Endometrial microvascular endothelial cells (primary cell): ENCODE results near the gene TMEM255B. TPM values are rescaled to one million over a fixed set of nuclear protein-coding genes. Genes with fewer than 3 reads are reported as not detected.
"Not testable (repeated sequence)": the region's sequence is repeated elsewhere in the genome, so short reads cannot be mapped to it uniquely, and the experiment has no call there.

Experiments used
- in situ Hi-C: cut with HindIII; loops from 2 replicates; pipeline ENCODE4 v1.10.0; 2017; ENCODE audit warnings: low sequenced_read_pairs, low pct_unique_long_range_greater_than_20kb; ENCODE audit errors: inconsistent ontology term
- total RNA-seq: library from RNA; depleted of rRNA; stranded (reverse); fragments of >200 nt; gene quantifications from one replicate; pipeline ENCODE4 v1.2.3, GENCODE V29; 2015; ENCODE audit errors: inconsistent ontology term

Gene TMEM255B
- total RNA-seq, 1 donor from 2014 or later: 31.3 TPM

DNA sequence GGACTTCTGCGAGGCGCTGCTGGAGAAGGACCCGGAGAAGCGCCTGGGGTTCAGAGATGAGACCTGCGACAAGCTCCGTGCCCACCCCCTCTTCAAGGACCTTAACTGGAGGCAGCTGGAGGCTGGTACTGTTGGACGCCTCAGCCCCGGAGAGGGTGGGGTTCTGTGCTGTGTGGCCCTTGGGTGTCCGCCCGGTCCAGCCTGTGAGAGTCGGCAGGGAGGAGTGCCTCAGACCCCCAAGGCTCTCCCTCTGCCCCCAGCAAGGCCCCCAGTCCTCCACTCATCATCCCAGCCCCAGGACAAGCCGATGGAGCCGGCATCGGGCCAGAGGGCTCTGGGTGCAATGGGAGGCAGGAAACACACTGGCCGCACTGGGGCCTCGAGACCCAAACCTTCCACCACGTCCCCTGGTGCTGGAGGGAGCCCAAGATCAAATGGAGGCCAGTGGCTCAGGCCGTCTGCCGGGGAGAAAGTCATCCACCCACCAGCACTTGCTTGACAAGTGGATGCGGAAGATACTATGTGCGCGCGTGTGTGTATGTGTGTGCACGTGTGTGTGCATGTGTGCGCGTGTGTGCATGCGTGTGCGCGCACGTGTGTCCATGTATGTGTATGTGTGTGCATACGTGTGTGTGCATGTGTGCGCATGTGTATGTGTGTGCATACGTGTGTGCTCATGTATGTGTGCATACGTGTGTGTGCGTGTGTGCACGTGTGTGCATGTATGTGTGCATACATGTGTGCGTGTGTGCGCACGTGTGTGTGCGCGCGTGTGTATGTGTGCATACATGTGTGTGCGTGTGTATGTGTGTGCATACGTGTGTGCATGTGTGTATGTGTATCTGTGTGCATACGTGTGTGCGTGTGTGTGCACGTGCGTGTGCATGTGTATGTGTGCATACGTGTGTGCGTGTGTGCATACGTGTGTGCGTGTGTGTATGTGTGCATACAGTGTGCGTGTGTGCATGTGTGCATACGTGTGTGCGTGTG, 25.8 kb upstream of the TMEM255B start:
- in situ Hi-C loops: no loop called here

DNA sequence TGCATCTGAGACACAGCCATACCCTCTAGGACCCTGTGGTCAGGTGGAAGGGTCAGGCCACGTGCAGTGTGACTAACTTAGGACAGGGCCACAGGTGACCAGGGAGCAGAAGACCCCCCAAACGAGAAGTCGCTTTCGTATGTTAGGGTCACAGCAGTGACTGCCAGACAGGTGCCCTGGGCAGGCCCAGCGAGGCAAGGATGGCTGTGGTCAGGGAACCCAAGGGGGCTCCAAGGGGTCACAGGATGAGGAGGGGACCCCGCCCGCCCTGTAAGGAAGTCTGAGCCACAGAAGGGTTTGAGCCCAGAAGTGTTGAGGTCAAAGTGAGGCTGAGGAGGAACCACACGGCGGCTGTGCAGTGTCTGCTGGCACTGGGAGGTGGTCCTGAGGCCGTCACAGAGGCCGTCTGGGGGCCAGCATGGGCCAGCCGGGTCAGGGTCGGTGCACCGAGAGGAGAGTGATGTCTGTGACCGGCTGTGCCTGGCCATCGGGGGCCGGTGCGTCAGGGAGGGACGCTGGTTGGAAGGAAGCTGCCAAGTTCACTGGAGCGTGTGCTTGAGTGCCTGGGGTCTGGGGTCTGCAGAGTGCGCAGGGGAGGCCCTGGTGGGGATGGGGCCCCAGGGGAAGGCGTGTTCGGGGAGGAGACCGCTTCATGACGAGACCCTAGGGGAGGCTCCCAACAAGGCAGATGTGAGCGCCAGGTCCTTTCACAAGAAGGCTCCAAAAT, 24.8 kb upstream of the TMEM255B start:
- in situ Hi-C loops: no loop called here

DNA sequence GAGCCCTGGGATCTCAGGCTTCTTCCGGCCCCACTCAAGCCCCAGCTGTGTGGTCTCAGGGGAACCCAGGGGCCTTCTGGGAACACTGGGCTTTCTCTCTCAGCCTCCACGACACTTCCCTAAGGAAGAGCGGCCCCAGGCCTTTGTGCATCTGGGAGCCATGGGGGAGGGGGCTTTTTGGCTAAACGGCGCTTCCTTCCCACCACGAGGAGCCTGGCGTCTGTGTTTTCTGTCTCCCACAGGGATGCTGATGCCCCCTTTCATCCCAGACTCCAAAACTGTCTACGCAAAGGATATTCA, 24.2 kb upstream of the TMEM255B start:
- in situ Hi-C loops: no loop called here

DNA sequence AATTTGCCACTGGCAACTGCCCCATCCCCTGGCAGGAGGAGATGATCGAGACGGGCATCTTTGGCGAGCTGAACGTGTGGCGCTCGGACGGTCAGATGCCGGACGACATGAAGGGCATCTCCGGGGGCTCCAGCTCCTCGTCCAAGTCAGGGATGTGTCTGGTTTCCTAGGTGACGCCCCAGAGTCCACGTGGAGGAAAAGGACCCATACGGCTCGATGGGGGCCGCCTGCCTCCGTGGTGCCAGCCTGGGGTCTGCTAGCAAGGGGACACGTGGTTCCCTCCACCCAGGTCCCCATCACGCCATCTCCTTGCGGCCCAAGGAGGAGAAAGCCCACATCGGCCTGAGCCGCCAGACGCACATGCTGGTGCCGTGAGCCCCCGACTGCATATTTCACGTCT, 23.8 kb upstream of the TMEM255B start:
- in situ Hi-C loops: no loop called here

DNA sequence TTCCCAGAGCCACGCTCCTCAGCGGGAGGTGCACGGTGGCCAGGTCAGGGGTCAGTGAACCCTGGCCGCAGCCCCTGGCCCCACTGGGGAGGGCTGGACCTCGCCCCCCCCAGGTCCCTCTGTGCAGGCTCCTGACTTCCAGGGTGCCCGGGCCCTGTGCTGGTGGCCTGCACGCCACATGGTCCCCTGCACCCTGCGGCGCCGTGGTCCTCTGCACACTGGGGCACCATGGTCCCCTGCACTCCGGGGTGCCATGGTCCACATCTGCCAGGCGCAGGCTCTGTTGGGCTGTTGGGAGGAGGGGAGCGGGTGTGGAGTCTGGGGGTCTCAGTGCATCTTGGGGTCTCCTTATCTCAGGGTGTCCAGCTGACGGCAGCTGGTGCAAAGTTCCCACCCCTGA, 23.3 kb upstream of the TMEM255B start:
- in situ Hi-C loops: no loop called here

DNA sequence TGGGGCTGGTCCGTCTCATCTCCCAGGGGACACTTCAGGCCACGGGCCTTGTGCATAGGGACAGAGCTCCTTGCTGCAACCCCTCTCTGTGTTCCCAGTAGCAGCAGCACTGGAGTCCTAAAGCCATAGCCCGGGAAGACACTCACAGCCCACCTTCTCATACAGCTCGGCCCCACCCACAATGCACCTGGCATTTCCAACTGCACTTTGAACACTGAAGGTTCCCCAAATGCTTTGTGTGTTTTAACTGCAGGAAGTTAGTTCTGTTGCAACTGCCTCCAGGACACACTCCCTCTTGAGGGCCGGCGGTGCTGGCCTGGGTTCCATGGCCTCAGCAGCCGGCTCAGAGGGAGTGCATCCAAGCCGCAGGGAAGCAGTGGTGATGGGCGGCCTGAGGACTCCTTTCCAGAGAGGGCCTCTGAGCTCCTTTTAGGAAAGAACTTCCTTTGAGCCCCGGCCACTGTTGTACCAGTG, 22.7 kb upstream of the TMEM255B start:
- in situ Hi-C loops: no loop called here

DNA sequence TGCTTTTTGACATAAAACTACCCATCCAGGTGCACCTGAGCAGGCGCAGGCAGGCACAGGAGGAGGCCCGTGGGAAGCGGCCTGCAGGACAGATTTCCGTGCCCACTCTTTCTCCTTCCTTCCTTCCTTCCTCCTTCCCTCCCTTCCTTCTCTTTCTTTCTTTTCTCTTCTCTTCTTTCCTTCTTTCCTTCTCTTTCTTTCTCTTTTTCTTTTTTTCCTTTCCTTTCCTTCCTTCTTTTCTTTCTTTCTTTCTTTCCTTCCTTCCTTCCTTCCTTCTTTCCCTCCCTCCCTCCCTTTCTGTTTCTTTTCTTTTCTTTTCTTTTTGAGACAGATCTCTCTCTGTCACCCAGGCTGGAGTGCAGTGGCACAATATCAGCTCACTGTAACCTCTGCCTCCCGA, 21.2 kb upstream of the TMEM255B start:
- in situ Hi-C loops: no loop called here

DNA sequence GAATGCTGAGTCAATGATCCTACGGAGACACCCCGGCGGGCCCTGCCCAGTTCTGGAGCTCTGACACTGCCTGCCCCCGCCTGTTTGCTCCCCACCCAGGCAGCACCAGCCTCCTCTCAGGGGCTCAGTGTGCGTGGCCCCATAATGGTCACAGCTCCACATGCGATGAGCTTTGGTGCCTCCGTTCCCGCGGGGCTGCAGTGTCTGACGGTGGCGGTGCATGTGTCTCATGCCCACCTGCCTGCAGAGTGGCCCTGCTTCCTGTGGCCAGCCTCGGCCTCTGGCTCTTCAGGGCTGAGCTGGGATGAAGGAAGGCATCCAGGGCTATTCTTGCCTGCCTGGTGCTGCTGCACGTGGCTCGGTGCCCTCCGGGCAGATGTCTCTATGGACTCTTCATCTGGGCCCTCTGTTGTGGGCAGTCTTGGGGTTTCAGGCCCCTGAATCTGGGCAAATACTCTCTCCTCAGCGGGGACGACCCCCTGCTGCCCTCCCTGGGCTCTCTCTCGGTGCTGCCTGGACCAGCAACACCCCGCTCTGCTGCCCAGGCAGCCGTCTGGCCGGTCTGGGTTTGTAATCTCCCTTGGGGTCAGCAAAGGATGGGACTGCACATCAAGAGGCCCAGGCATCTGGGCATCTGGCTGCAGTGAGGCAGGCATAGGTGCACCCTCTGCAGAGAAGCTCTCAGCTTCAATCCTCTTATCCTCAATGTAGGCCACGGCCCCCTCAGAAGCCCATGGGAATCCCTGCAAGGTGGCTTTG, 19.3 kb upstream of the TMEM255B start:
- in situ Hi-C loops: no loop called here

DNA sequence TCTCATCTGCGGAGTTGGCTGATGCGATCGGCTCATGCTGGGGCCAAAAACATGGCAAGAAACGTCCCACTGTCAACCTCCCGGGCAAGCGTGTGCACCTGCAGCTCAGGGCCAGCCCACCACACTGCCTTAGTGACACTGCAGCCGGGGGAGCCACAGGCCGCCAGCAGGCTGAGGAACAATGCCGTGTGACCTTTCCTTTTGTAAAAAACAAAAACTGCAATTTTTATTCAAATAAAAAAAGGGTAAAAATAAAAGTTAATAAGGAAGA, 18.8 kb upstream of the TMEM255B start:
- in situ Hi-C loops: no loop called here

DNA sequence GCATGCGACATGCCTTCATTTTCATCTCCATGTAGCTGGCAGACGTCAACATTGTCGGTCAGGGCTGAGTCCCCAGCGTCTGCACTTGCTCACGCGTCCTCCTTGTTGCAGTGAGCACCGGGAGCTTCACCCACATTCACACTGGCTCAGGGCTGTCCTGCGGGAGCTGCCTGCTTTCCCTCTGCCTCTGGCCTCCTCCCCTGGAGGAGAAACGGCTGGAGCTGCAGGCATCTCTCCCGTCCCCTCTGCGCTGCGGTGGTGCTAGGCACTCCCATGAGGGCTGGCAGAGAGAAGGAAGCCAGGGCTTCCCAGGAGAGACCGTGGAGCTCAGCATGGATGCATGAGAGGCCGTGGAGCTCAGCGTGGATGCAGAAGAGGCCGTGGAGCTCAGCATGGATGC, 18.4 kb upstream of the TMEM255B start:
- in situ Hi-C loops: no loop called here

DNA sequence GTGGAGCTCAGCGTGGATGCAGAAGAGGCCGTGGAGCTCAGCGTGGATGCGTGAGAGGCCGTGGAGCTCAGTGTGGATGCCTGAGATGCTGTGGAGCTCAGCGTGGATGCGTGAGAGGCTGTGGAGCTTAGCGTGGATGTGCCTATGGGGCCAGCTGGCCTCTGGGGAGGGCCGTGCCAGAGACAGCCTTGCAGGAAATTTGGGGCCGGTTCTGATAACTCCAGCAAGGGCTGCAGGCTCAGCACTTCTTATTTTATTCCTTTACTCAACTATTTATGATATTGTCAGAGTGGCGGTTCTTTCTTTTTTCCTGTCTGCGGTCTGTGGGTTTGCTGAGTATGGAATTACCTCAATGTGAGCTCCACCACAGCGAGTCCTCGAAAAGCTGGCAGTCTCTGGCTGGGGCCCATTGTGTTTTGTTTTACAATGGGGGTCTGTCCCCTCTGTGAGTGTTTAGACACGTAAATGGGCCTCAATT, 17.8 kb upstream of the TMEM255B start:
- in situ Hi-C loops: no loop called here

DNA sequence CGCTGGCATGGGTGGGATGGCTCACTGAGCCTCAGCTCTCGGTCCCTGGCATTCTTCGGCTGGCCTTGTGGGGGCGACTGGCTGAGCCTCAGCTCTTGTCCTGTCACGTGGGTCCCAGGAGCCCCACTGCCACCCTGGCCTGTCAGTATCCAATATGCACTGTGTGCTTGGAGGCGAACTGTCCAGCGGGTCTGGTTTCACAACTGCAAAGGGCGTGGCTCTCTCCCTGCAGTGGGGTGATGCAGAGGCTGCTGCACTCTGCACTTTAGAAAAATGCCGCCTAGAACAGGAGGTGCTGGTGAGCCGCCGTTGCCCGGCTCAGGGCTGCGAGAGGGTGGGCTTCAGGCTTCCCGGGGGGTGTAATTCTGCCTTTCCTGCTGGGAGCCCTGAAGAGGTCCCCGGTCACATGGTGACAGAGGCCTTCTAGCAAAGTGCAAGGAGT, 17.0 kb upstream of the TMEM255B start:
- in situ Hi-C loops: no loop called here

DNA sequence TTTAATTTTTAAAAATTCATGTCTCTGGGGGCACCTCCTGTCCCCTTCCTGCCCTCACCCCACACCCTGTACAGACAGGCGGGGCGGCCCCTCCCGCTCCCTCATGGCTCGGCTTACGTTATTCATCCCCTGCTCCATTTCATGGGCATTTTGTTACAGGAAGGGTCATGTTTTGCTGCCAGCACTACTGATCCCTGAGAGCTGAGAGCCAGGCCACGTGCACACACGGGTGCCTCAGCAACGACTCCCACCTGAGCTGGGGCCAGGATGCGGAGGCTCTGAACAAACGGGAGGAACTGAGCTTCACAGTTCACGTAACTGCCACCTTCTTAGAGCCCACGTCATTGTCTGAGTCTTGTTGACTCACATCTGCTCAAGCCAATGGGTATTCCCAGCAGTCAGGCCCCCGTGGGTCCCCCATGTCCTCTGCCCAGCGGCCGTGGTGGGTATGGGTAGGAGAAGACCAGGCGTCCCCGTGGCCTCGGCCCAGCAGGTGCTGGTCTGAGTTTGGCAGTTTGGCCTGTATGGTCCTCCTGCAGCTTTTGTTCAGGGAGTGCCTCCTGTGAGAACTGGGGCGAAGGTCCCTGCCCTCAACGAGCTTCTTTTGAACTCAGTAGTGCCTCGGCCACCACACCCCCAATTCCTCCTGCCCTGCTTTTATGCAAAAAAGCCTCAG, 16.4 kb upstream of the TMEM255B start:
- in situ Hi-C loops: no loop called here

DNA sequence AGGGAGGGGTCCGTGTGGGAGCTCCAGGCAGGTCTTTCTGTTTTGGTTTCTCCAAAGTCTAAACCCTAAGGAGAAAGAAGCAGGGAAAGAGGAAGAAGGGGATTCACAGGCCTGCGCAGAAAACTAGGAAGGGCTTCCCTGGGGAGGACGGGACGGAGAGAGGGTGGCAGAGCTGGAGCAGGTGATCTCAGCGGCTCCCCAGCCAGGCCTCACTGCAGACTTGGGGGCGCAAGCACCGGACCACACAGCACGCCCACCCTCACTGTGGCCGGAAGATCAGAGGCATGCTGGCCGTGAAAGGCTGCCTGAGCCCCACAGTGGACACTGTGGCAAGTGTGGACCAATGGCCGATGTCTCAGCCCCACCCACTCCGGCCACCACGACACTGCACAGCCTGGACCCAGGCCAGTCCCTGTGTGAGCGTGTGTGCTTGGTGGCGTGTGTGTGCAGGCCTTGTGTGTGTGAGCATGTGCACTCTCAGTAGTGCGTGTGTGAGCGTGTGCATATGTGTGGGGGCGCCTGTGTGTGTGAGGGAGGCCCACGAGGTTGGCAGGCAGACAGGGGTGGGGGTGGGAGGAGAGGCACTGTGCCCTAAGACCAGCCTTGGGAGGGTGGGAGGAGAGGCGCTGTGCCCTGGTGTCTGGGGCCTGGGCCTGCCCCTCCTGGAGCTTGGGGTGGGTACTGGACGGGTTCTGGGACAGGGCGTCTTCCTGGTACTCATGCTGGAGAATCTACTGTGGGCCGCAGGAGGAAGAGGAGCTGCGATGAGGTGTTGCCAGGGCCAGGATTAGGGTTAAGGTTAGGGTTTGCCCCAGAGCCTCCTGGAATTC, 15.4 kb upstream of the TMEM255B start:
- in situ Hi-C loops: no loop called here

DNA sequence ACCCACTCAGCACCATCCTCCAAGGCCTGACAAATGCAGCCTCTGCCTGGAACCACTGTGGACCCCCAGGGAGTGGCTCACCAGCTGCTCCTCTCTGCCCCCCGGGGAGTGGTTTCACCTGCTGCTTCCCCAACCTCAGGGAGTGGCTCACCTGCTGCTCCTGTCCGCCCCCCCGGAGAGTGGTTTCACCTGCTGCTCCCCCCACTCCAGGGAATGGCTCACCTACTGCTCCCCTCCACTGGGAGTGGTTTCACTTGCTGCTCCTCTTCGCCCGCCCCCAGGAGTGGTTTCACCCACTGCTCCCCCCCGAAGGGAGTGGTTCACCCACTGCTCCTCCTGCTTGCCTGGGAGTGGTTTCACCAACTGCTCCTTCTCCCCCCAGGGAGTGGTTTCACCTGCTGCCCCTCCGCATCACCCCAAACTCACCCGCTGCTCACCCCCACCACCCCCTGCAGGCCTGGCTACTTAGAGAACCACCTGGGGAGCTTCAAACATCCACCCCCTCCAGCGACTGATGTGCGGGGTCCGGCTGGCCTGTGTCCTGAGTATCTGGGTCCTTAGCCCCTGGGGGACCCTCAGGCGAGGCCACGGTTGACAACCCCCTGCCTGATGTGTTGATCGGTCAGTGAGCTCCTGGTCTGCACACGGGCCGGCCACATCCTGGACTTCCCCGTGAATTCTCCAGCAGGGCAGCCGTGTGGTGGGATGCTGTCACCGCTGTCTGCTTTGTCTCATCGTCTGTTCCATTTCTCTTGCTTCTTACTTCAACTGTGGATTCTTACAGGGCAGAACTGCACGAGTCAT, 14.6 kb upstream of the TMEM255B start:
- in situ Hi-C loops: no loop called here

DNA sequence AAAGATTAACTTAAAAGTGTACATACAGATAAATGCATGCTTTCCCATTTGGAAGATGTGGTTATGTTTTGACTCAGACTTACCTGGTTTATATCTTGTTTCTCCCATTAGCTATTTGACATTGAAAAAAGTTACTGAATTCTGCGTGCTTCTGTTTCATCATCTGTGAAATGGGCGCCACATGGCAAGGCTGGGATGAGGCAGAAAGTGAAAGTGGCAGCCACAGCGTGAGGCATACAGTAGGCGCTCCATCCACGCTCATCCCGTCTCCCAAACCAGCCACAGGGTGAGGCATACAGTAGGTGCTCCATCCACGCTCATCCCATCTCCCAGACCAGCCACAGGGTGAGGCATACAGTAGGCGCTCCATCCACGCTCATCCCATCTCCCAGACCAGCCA, 14.0 kb upstream of the TMEM255B start:
- in situ Hi-C loops: no loop called here

DNA sequence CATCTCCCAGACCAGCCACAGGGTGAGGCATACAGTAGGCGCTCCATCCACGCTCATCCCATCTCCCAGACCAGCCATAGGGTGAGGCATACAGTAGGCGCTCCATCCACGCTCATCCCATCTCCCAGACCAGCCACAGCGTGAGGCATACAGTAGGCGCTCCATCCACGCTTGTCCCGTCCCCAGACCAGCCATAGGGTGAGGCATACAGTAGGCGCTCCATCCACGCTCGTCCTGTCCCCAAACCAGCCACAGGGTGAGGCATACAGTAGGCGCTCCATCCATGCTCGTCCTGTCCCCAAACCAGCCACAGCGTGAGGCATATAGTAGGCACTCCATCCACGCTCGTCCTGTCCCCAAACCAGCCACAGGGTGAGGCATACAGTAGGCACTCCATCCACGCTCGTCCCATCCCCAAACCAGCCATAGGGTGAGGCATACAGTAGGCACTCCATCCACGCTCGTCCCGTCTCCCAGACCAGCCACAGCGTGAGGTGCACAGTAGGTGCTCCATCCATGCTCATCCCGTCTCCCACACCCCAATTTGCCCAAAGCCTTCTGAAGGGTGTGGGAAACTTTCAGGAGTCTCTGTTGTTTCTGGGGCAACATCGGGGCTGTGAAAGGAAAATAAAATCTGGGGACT, 13.4 kb upstream of the TMEM255B start:
- in situ Hi-C loops: not testable (repeated sequence)
